Thoracic aorta (tissue), 2 donors: ENCODE data around the gene C6orf141. TPM values are rescaled to one million over a fixed set of nuclear protein-coding genes. Genes with fewer than 3 reads are reported as not detected.
"Not testable (repeated sequence)": the region's sequence is repeated elsewhere in the genome, so short reads cannot be mapped to it uniquely, and the experiment has no call there.

Experiments used
- ATAC-seq: fragments of 150-250 bp; one replicate; pipeline ENCODE4 v1.8.0; 2017; ENCODE audit warnings: low read depth; ENCODE audit not compliant: insufficient number of reproducible peaks, low FRiP score
- DNase-seq: peaks from one replicate; pipeline ENCODE4 v3.0.0-alpha.2; 2020; ENCODE audit warnings: low spot score
- H3K27ac ChIP-seq, 2 donors: fragments of 200-600 bp; sonication (generic); 1 replicate in 1 of 2; 2 replicates in 1 of 2; pipeline ENCODE4 v1.5.1; 2016; ENCODE audit warnings: mild to moderate bottlenecking in 2 of 2, moderate library complexity in 2 of 2
- H3K27me3 ChIP-seq: fragments of 200-600 bp; sonication (generic); replicated peaks from 2 replicates; pipeline ENCODE4 v1.6.0; 2016; ENCODE audit warnings: mild to moderate bottlenecking; ENCODE audit not compliant: insufficient read depth
- H3K36me3 ChIP-seq: fragments of 200-600 bp; sonication (generic); one replicate; pipeline ENCODE4 v1.5.1; 2016
- H3K4me1 ChIP-seq, 2 donors: fragments of 200-600 bp; sonication (generic); 1 replicate in 1 of 2; 2 replicates in 1 of 2; pipeline versions ENCODE4 v1.5.1 to v1.6.0; 2016; ENCODE audit warnings: low read depth in 2 of 2, mild to moderate bottlenecking in 1 of 2; ENCODE audit not compliant: control insufficient read depth in 1 of 2
- H3K4me3 ChIP-seq: fragments of 200-600 bp; sonication (generic); 2 replicates; pipeline ENCODE4 v1.5.1; 2016; ENCODE audit warnings: mild to moderate bottlenecking
- H3K9me3 ChIP-seq: fragments of 200-600 bp; sonication (generic); 2 replicates; pipeline ENCODE4 v1.5.1; 2016
- CTCF ChIP-seq: fragments of 200-600 bp; sonication (generic); IDR thresholded peaks from one replicate; pipeline ENCODE4 v1.5.1; 2019; ENCODE audit warnings: antibody characterized with exemption
- total RNA-seq, 2 donors: library from RNA; depleted of rRNA; stranded (reverse); fragments of >200 nt; gene quantifications; one replicate each; pipeline versions ENCODE4 v1.1.0 to v1.2.3, GENCODE V29; 2016

Gene C6orf141
- total RNA-seq, 2 donors from 2014 or later = 0.42 to 0.54 TPM

- no peak for ATAC-seq
- no peak for TF ChIP-seq CTCF
- no peak overlapping the region for H3K27ac ChIP-seq
- H3K4me1 ChIP-seq = no peaks in the 10 kb centered on the region
- no peaks in the 10 kb centered on the region for H3K27me3 ChIP-seq
- H3K36me3 ChIP-seq = no peaks in the 10 kb centered on the region
- no peak for DNase-seq
- H3K9me3 ChIP-seq = no peaks in the 10 kb centered on the region
- no peak overlapping the region for H3K4me3 ChIP-seq
Measured at GRCh38 chr6:49570474-49571079, 20.1 kb downstream of the C6orf141 start.

GRCh38 chr6:49576618-49577017, 26.1 kb downstream of the C6orf141 start:
- DNase-seq (no peak), ATAC-seq (no peak)
- Histone ChIP-seq H3K36me3 (no peaks in the 10 kb centered on the region), H3K4me1 (no peaks in the 10 kb centered on the region), H3K27me3 (no peaks in the 10 kb centered on the region), H3K4me3 (no peak overlapping the region), H3K27ac (no peak overlapping the region), H3K9me3 (no peaks in the 10 kb centered on the region)
- TF ChIP-seq CTCF = no peak

GRCh38 chr6:49579649-49580048, 29.2 kb downstream of the C6orf141 start:
- Histone ChIP-seq H3K4me1 (no peaks in the 10 kb centered on the region), H3K9me3 (no peaks in the 10 kb centered on the region), H3K36me3 (no peaks in the 10 kb centered on the region), H3K4me3 (no peak overlapping the region), H3K27me3 (no peaks in the 10 kb centered on the region), H3K27ac (no peak overlapping the region)
- DNase-seq (no peak), ATAC-seq (no peak)
- no peak for TF ChIP-seq CTCF

- Histone ChIP-seq H3K4me3 (no peak overlapping the region), H3K27ac (no peak overlapping the region), H3K36me3 (no peaks in the 10 kb centered on the region), H3K27me3 (no peaks in the 10 kb centered on the region), H3K9me3 (no peaks in the 10 kb centered on the region), H3K4me1 (no peaks in the 10 kb centered on the region)
- no peak for TF ChIP-seq CTCF
- ATAC-seq = no peak
- no peak for DNase-seq
Measured at GRCh38 chr6:49582529-49582928, 32.1 kb downstream of the C6orf141 start.

- not testable (repeated sequence) for H3K36me3 ChIP-seq, ATAC-seq, H3K4me1 ChIP-seq, DNase-seq, H3K27me3 ChIP-seq, H3K4me3 ChIP-seq, H3K27ac ChIP-seq, H3K9me3 ChIP-seq
Measured at GRCh38 chr6:49587262-49587661, 36.8 kb downstream of the C6orf141 start.

Other genes with a start within 250 kb of the C6orf141 start
- gene MMUT, start 87.4 kb upstream of the C6orf141 start, total RNA-seq = 10 to 100 TPM; 15.0 to 16.1 TPM
- gene CENPQ, start 87.3 kb upstream of the C6orf141 start, total RNA-seq = 1 to 10 TPM; 4.2 to 5.4 TPM
- not detected for gene GLYATL3, start 50.7 kb upstream of the C6orf141 start, total RNA-seq
- gene RHAG, start 86.2 kb downstream of the C6orf141 start, total RNA-seq = not detected
- gene CRISP2, start 162.9 kb downstream of the C6orf141 start, total RNA-seq = not detected
- gene CRISP3, start 193.7 kb downstream of the C6orf141 start, total RNA-seq = not detected
- not detected for gene PGK2, start 236.6 kb downstream of the C6orf141 start, total RNA-seq